ENCODE results near the gene PDE2A. TPM values are rescaled to one million over a fixed set of nuclear protein-coding genes. Genes with fewer than 3 reads are reported as not detected.

The PDE2A gene
- total RNA-seq, 3 donors from 2014 or later, result 23.7 to 85.9 (median 67.0) TPM

DNA sequence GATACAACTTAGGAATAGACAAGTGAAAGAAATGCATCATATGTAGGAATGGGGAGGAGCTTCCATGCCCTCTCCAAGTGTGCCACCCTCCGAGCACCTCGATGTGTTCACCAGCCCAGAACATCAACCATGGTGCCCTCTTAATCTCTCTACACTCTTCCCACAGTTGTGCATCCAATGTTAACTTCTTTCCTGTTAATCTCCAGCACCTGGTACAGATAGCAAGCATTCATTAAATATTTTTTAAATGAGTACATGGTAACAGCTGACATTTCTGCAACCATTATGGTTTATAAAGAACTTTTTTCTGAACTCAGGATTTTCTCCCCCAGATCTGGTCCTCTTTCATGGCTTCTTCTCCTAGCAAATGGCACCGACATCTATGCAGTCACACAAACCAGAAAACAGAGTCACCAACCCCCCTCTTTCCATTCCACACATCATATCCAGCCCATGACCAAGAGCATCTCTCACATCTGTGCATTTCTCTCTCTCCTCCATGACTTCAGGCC is 121.8 kb downstream of the PDE2A start:
- no peaks in the 10 kb centered on the region for H3K36me3 ChIP-seq
- no peaks in the 10 kb centered on the region for H3K9me3 ChIP-seq
- no peak overlapping the region for H3K27ac ChIP-seq
- H3K4me3 ChIP-seq, result no peak overlapping the region
- no peak for TF ChIP-seq POLR2A (IDR thresholded peaks at IDR 0.05)
- TF ChIP-seq POLR2AphosphoS5 (IDR thresholded peaks at IDR 0.05), result no peak
- TF ChIP-seq, protein P1, sequence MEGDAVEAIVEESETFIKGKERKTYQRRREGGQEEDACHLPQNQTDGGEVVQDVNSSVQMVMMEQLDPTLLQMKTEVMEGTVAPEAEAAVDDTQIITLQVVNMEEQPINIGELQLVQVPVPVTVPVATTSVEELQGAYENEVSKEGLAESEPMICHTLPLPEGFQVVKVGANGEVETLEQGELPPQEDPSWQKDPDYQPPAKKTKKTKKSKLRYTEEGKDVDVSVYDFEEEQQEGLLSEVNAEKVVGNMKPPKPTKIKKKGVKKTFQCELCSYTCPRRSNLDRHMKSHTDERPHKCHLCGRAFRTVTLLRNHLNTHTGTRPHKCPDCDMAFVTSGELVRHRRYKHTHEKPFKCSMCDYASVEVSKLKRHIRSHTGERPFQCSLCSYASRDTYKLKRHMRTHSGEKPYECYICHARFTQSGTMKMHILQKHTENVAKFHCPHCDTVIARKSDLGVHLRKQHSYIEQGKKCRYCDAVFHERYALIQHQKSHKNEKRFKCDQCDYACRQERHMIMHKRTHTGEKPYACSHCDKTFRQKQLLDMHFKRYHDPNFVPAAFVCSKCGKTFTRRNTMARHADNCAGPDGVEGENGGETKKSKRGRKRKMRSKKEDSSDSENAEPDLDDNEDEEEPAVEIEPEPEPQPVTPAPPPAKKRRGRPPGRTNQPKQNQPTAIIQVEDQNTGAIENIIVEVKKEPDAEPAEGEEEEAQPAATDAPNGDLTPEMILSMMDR (IDR thresholded peaks at IDR 0.05), result no peak
- no peaks in the 10 kb centered on the region for H3K27me3 ChIP-seq
- no peak for DNase-seq (ENCODE audit: low spot score in 2 of 2)
- H3K4me1 ChIP-seq, result no peaks in the 10 kb centered on the region
- intact Hi-C loops (cut with DNase I; ENCODE audit: low total_unique reads), result no loop called here

DNA sequence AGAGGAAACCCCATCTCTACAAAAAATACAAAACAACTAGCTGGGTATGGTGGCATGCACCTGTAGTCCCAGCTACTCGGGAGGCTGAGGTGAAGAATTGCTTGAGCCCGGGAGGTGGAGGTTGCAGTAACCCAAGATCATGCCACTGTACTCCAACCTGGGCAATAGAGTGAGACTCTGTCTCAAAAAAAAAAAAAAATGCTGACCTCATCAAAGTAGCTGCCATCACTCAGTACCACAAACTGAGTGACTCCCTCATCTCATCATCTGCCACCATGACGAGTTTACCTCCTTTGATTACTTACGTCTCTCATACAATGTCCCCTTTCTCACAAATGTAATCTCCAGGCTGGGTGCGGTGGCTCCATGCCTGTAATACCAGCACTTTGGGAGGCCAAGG is 122.7 kb downstream of the PDE2A start:
- no peak for DNase-seq (ENCODE audit: low spot score in 2 of 2)

DNA sequence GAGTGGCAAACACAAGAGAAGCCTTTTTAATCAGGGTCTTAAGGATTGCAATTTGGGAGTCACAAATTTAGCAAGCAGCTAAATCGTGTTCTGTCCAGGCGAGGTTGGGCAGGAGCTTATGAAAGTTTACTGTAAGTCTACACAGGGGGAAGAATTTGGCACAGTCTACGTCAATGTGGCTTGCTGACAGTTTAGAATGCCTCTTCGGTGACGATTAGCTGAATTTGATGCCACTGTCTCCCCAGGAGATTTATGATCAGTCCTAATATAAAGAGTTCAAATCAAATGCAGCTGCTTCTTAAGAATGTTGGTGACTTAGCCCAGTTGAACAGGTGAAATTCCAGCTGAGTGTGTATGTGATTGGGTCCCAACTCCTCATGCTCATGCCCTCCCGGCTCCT is 125.8 kb downstream of the PDE2A start:
- H3K4me1 ChIP-seq, result no peaks in the 10 kb centered on the region
- no peaks in the 10 kb centered on the region for H3K27me3 ChIP-seq
- no peak overlapping the region for H3K27ac ChIP-seq
- DNase-seq (ENCODE audit: low spot score in 2 of 2), result no peak
- no peaks in the 10 kb centered on the region for H3K9me3 ChIP-seq
- H3K4me3 ChIP-seq, result no peak overlapping the region
- intact Hi-C loops (cut with DNase I; ENCODE audit: low total_unique reads), result no loop called here
- H3K36me3 ChIP-seq, result no peaks in the 10 kb centered on the region
- TF ChIP-seq POLR2AphosphoS5 (IDR thresholded peaks at IDR 0.05) (no peak), POLR2A (IDR thresholded peaks at IDR 0.05) (no peak)
- TF ChIP-seq, protein P1 (IDR thresholded peaks at IDR 0.05), result no peak

More for the DNA sequence above, 122.7 kb downstream of the PDE2A start:
- Histone ChIP-seq H3K27ac (no peak overlapping the region), H3K27me3 (no peaks in the 10 kb centered on the region), H3K4me3 (no peak overlapping the region), H3K4me1 (no peaks in the 10 kb centered on the region), H3K36me3 (no peaks in the 10 kb centered on the region), H3K9me3 (no peaks in the 10 kb centered on the region)
- TF ChIP-seq, protein P1 (IDR thresholded peaks at IDR 0.05), result no peak
- no peak for TF ChIP-seq POLR2A (IDR thresholded peaks at IDR 0.05)
- no peak for TF ChIP-seq POLR2AphosphoS5 (IDR thresholded peaks at IDR 0.05)
- intact Hi-C loops (cut with DNase I; ENCODE audit: low total_unique reads), result no loop called here

DNA sequence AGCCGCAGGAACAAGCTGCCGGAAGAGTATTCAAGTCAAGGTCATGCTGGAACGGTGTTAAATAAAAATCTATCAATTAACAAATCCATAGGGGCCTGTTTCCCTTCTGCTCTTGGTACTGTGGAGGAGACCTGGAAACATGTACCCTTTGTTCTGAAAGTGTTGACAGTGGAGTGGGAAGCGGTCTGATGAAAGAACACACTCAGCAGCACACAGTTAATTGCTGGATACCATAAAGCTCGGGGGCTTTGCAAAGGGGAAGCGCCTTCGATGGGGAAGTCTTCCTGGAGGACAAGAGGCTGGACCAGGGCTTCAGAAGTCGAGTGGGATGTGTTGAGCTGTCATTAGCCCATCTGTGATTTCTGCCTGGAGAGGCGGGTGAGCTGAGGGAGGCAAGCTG is 127.4 kb downstream of the PDE2A start:
- TF ChIP-seq, protein P1 (IDR thresholded peaks at IDR 0.05), result no peak
- TF ChIP-seq POLR2AphosphoS5 (IDR thresholded peaks at IDR 0.05) (no peak), POLR2A (IDR thresholded peaks at IDR 0.05) (no peak)
- intact Hi-C loops (cut with DNase I; ENCODE audit: low total_unique reads), result no loop called here
- Histone ChIP-seq H3K9me3 (no peaks in the 10 kb centered on the region), H3K27ac (no peak overlapping the region), H3K27me3 (no peaks in the 10 kb centered on the region), H3K4me3 (no peak overlapping the region), H3K36me3 (no peaks in the 10 kb centered on the region), H3K4me1 (no peaks in the 10 kb centered on the region)
- no peak for DNase-seq (ENCODE audit: low spot score in 2 of 2)

DNA sequence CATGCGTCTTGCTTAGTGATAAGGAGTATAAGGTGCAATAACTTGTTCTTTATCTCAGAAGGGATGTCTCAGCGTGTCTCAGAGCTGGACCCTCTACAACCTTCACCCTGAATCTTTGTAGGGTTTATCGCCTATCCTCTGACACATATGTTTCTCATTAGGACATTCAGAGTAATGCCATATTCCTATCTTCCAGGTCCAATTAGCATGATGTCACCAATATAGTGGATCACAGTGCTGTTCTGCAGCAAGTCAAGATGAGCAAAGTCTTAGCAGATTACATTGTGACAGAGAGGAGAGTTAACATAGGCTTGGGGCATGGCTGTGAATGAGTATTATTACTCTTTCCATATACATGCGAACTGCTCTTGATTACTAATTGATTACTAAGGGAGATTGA is 129.6 kb downstream of the PDE2A start:
- no peaks in the 10 kb centered on the region for H3K36me3 ChIP-seq
- no peaks in the 10 kb centered on the region for H3K27me3 ChIP-seq
- H3K27ac ChIP-seq, result no peak overlapping the region
- intact Hi-C loops (cut with DNase I; ENCODE audit: low total_unique reads), result no loop called here
- TF ChIP-seq POLR2A (IDR thresholded peaks at IDR 0.05) (no peak), POLR2AphosphoS5 (IDR thresholded peaks at IDR 0.05) (no peak)
- TF ChIP-seq, protein P1 (IDR thresholded peaks at IDR 0.05), result no peak
- no peak for DNase-seq (ENCODE audit: low spot score in 2 of 2)
- no peaks in the 10 kb centered on the region for H3K4me1 ChIP-seq
- H3K4me3 ChIP-seq, result no peak overlapping the region
- H3K9me3 ChIP-seq, result no peaks in the 10 kb centered on the region

Measured in breast epithelium (tissue), 4 donors.